DMS53 (cell line): Measurements from ENCODE around the gene SMG6.
"Not testable (repeated sequence)": the region's sequence is repeated elsewhere in the genome, so short reads cannot be mapped to it uniquely, and the experiment has no call there.

ENCODE experiments used
- DNase-seq: peaks from one replicate; lab custom pipeline; 2025; lab: John Stamatoyannopoulos, UW

The SMG6 gene

GRCh38 chr17:2263183-2264066 is 40.2 kb downstream of the SMG6 start:
- no peak for DNase-seq

DNA sequence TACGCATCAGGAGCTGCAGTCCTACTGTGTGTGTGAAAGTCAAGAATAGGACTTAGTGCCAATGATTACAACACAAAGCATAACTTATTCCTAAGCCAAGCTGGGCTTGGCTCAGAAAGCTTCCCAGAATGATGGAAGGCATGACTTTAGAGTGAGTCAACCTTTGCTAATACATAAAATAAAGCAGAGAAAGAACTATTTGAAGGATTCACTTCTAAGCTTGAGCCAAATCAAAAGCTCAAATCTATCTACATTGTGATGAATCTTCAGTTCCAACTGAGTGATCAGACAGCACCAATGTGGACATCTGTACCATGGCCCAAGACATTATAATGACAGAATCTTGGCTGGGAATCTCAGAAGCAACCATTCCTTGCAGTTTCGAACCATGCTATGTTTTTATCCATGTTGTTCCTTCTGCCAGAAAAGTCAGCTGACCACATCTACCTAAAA is 41.4 kb downstream of the SMG6 start:
- no peak for DNase-seq

GRCh38 chr17:2259769-2260536 is 43.6 kb downstream of the SMG6 start:
- no peak for DNase-seq

DNA sequence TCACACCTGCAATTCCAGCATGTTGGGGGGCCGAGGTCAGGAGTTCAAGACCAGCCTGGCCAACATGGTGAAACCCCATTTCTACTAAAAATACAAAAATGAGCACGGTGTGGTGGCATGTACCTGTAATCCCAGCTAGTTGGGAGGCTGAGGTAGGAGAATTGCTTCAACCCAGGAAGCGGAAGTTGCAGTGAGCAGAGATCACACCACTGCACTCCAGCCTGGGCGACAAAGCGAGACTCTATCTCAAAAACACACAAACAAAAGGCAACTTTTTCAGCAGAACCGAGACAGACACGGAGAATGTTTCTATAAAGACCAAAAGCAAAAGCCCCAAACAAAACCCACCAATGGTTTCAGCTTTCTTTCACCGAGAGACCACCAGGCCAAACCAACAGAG is 44.8 kb downstream of the SMG6 start:
- not testable (repeated sequence) for DNase-seq

DNA sequence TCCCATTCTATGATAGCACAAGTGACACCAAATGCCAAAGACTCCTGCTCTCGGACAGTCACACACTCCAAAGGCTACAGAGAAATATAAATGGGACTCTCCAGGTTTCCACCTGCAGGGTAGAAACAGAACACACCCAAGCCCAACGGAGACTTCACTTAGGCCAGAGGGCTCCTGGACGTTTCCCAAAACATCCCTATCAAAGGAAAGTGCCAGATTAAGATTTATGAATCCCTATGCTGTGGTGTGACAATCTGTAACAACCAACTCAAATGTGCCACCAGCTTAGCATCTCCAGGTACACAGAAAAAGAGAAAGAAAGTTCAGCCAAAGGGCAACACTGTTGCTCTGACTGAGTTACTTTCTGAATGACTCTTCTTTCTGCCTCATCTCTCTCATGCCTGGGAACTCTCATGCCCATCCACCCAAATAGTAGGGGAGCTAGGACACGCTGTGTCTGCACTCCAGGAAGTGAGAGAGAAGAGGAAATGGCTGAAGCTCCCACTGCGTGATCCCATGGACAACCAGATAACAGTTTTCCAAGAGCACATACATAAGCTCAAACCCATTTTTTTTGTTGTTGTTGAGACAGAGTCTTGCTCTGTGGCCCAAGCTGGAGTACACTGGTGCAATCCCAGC is 49.7 kb downstream of the SMG6 start:
- no peak for DNase-seq

GRCh38 chr17:2253362-2253761 is 50.2 kb downstream of the SMG6 start:
- no peak for DNase-seq

DNA sequence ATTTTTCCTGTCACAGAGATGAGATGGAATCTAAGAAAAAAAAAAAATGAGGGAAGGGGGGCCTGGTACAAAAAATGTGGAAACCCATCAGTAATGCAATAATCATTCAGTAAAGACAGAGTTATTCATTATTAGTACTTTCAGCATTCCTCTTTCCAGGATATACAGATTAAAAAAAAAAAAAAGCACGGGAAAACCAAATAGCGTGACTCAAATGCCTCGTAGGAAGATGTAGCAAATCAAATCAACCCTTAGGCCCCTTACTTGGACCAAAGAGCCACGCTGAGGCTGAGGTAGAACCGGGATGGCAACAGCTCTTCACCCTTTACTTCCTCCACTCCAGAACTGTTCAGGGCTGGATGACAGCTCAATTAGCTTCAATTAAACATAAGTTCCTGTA is 52.5 kb downstream of the SMG6 start:
- DNase-seq, result no peak

- no peak for DNase-seq
Measured at GRCh38 chr17:2250140-2251095, 53.2 kb downstream of the SMG6 start.

DNA sequence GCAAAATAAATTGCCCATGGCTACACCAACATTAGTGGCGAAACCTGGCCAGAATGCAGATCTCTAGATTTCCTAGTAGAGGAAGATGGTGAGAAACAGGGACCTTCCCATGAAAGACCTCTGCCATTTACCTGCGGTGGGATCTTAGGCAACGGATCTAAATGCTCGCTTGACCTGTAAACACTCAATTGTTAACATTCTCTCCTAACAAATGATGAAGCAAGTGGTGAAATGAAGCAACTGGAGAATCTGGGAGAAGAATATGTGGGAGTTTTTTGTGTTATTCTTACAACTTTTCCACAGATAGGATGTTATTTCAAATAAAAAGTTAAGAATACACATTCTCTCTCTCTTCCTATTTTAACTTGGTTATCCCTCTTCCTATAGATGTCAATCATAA is 56.6 kb downstream of the SMG6 start:
- DNase-seq, result no peak

- DNase-seq, result peak; percentile 83
Measured at GRCh38 chr17:2244545-2245525, 58.8 kb downstream of the SMG6 start.

DNA sequence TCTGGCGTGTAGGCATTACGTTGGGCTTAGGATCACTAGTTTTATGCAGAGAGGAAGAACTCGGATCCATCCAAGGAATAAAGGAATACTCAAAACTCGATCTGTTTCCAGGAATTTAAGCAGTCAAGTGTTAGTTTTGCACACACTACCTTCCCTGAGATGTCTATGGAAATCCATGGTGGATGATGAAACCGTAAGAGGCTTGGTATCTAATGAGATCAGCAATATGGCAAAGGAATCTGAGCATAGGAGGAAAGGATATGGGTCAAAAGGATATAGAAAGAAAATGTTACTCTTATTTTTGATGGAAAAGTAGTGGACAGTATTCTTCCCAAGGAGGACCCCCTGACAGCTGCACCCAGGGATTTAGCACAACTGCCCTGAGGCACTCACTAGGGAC is 59.6 kb downstream of the SMG6 start:
- no peak for DNase-seq

DNA sequence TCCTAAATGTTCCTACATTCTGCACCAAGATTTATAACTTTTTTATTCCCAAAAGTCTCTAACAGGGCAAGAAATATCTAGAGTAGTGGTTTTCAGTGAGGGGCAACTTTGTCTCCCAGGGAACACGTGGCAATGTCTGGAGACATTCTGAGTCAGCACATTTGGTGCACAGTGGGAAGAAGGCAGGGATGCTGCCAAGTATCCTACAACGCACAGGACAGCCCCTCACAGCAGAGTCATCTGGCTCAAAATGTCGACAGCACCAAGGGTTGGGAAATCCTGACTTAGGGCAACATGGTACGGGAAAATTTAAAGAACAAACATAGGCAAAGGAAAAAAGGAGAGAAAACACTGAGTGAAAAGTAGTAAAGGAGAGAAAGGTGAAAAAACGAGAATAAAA is 61.8 kb downstream of the SMG6 start:
- no peak for DNase-seq

DNA sequence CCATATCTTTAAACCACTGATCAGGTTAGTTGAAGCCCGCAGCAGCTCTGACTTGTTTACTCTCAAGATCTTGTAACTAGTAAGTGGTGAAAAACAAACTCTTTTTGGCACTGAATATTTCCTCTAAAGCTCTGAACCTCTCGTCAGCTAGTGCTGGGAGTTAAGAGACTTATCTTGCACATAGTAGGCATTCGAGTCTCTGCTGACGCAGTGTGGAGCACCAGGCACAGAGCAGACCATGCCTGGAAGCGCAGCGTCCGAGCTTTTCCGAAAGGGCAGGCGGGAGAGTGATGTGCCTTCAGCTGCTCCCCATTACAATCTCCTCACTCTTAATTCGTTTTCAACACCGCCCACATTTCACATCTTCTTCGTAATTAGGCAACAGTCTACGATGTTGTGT is 63.0 kb downstream of the SMG6 start:
- no peak for DNase-seq

- no peak for DNase-seq
Measured at GRCh38 chr17:2239882-2240430, 63.6 kb downstream of the SMG6 start.

- DNase-seq, result no peak
Measured at GRCh38 chr17:2239170-2239551, 64.4 kb downstream of the SMG6 start.

- DNase-seq, result no peak
Measured at GRCh38 chr17:2238432-2239169, 65.0 kb downstream of the SMG6 start.

DNA sequence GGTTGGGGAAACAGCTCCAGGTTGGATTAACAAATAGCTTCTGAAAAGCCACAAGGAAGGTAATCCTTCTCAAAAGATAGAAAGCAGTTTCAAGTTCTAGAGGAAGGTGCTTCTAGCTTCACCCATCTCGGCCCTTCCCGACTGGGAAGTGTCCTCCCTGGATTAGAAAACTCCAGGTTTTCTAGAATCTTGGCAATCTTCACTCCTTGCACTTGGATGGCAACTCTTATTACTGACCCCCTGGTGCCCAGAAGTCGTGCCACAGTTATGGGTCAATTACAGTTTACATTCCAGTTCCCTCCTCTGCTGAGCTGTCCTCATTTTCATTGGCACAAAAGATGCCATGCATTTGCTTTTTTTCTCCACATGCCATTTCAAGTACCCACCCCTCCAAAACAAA is 65.6 kb downstream of the SMG6 start:
- no peak for DNase-seq

DNA sequence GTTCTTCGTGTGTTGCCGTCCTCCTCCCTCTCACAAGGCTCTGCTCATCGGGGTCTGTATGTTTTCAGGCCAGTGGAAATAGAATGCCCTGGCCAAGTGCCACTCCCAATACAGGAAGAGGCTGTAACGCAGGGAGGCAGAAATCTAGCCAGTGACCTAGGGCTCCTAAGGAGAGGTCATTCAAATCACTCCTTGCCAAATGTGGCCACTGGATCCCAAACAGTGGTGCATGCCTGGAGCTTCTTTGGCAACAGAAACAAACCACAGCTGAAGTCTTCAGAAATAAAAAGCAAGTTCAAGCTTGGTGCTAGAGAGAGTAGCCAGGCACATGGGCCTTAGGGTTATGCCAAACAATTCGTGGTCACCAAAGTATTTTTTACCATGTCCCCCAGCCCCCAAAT is 66.1 kb downstream of the SMG6 start:
- DNase-seq, result no peak

DNA sequence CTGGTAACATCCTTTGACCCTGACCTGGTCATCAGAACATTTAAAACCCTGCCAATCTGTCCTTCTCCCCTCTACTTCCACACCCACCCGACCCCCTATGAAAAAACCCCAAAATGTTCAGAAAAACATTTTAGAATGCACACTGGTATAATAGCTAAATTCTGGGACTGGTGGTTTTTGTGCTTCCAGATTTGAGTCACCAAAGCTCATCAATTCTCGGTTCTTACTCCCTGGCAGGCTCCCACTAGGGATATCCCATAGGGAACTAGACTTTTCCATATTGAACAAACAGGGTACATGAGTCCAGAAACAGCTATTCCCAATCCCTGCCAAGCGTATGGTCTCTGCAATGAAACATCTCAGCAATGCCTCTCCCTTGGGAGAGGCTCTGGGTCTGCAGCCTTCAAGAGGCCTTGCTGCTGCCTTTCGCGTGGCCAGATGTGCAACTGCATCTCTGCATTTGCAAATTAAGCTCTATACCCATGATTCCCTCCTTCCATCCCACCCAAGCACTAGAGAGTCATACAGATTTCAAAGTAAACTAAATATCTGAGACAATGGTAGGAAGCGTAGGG is 67.7 kb downstream of the SMG6 start:
- no peak for DNase-seq
